ENCODE data around the gene WDR86.

Gene WDR86, protein sequence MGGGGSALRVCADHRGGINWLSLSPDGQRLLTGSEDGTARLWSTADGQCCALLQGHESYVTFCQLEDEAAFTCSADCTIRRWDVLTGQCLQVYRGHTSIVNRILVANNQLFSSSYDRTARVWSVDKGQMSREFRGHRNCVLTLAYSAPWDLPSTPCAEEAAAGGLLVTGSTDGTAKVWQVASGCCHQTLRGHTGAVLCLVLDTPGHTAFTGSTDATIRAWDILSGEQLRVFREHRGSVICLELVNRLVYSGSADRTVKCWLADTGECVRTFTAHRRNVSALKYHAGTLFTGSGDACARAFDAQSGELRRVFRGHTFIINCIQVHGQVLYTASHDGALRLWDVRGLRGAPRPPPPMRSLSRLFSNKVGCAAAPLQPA

DNA sequence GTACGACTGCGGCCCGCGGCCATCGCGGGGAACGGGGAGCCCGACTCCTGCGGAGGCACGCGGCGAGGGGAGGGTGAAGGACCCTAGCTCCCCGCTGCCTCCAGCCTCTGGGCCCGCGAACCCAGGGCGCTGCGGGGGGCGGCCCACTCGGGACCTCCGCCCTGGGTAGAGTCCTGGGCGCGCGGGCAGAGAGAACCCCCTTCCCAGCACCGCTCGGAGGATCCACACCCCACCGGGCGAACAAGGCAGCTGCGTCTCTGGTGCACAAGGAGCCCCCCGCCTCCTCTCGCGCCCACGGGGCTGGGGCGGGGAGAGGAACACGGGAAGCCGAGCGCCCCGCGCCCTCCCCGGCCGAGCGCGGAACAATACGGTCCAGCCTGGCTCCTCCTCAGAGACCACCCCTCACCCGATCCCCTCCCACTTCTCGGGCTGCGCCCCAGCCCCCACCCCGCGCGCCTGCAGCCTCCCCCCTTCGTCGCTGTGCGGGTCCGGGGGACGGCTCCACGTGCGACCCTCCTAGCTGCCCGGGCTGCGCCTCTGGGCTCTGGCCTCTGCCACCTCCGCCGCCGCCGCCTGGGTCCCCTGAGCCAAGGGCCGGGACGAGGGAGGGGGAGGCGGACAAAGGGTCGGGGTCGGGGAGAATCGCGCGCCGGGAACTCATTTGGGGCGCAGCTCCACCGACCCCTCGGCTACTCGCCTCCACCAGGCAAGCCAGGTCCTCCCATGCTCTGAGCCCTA, at the start of gene WDR86:
TSS of gene WDR86 (minus strand) at position 372 of the 738 bp plus-strand sequence. CDS start 449 bp downstream, outside the sequence.
- no peak for DNase-seq

DNA sequence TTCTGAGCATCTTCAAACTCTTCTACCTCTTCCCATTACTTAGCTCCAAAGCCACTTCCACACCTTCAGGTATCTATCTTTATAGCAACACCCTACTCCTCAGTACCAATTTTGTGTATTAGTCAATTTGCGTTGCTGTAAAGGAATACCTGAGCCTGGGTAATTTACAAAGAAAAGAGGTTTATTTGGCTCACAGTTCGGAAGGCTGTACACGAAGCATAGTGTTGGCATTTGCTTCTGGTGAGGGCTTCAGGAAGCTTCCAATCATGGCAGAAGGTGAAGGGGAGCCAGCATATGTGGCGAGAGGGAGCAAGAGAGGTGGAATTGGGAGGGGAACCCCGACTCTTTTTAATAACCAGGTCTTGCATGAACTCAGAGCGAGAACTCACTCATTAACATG, 47.7 kb upstream of the WDR86 start:
- DNase-seq, result no peak

DNA sequence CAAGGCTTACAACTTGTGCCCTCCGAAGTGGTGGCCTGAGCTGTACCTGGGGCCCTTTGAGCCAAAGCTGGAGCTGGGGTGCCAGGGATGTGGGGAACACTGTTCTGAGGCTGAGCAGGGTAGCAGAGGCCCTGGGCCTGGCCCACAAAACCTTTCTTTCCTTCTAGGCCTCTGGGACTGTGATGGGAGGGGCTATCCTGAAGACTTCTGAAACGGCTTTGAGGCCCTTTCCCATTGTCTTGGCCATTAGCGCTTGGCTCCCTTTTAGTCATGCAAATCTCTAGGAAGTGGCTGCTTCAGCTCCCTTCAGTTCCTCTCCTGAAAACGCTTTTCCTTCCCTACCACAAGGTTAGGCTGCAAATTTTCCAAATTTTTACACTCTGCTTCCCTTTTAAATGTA, 46.9 kb upstream of the WDR86 start:
- DNase-seq, result no peak

DNA sequence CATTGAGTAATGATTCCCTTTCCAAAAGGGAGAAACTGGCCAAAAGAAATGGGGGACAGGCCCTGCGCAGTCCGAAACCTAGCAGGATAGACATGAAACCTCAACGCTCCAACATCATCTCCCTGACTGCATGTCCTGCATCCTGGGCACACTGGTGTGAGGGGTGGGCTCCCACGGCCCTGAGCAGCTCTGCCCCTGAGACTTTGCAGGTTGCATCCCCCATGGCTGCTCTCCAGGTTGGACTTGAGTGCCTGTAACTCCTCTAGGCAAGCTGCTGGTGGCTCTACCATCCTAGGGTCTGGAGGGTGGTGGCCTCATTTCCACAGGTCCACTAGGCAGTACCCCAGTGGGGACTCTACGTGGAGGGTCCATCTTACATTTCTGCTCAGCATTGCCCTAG, 46.4 kb upstream of the WDR86 start:
- DNase-seq, result no peak

DNA sequence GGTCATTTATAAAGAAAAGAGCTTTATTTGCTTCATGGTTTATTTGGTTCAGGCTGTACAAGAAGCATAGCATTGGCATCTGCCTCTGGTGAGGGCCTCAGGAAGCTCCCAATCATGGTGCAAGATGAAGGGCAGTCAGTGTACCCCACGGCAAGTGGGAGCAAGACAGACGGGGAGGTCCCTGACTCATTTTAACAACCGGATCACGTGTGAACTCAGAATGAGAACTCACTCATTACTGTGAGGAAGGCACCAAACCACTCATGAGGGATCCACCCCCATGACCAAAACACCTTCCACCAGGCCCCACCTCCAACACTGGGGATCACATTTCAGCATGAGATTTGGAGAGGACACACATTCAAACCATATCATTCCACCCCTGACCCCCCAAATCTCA, 45.9 kb upstream of the WDR86 start:
- no peak for DNase-seq

DNA sequence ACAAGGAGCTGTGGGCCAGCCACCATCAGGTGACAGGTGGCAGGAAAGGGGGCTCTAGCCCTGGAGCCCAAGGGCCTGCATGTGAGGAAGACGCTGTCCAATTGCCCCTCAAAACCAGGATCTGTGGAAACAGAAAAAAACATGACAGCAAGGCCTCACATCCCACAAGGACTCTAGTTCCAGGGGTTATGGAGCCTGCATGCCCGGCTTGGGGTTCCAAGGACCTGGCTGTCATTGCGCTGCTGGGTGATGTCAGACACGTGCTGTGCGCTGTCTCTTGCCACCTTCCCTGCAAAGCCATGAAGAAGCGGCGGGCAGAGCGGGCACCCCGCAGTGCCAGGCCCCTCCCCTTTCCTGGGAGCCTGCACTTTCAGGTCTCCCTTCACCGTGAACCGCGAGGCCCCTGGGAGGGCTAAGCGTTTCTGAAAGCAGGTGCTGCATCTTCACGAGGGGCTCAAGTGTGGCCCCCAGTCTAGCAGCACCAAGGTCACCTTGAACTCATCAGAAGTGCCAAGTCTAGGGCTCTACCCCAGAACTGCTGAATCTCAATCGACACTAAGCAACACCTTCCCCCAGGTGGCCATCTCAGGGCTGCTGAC, 45.2 kb upstream of the WDR86 start:
- DNase-seq, result no peak

DNA sequence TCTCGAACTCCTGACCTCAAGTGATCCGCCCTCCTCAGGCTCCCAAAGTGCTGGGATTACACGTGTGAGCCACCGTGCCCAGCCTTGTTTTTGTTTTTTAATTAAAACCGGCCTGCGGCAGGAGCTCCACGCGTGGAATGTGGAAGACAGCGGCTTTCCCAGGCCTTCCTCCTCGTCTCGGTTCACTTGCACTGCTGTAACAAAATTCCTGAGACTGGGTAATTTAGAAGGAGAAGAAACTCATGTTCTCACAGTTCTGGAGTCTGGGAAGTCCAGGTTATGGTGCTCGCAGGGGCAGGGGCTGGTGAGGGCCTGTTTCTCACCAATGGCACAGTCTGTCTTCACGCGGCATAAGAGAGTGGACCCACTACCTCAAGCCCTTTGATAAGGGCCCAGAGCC, 44.5 kb upstream of the WDR86 start:
- DNase-seq, result no peak

DNA sequence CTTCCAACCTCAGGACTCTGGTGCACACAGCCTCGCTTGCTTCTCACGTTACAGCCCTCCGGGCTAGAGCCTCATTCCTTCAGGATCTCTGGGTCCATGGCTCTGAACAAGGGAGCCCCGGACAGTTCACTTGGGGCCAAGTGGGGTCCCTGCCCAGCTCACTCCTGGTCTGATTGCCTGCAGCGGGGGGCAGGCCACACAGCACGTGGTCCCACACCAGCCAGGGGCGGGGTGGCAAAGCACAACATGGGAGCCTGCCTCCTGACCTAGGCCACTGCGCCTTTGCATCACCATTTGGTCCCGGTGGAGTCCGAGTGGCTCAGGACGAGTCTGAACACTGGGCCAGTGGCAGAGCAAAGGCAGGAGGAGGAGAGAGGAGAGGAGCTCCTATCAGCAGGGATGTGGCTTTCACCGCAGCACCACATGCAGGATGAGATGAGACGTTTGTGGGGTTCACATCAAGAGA, 43.5 kb upstream of the WDR86 start:
- DNase-seq, result no peak

DNA sequence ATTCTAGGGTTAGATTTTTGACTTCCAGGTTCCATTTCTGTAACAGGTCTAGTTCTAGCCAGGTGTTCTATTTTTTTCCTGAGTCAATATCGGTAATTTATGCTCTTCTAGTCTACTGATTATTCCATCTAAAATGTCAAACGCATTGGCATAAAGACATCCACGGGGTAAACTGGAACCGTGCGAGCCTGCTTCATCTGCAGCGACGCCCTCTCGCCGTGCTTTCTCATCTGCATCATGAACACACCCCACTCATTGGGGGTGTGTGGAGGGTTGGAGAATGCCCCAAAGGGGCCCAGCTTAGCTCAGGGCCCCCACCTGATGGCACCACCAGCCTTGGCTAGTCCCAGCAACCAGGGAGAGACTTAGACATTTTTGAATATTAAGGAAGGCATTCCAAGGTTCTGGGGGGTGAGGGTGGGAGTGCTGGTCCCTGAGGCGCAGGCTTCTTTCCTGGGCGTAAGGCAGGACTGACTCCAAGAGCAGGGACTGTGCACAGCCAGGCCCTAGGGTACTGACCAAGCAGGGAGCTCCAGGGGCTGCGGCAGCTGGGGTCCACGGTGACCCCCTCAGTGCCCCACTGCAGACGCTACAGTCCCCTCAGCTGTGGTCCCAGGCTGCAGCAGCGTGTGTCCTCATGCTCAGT, 43.0 kb upstream of the WDR86 start:
- DNase-seq, result no peak

DNA sequence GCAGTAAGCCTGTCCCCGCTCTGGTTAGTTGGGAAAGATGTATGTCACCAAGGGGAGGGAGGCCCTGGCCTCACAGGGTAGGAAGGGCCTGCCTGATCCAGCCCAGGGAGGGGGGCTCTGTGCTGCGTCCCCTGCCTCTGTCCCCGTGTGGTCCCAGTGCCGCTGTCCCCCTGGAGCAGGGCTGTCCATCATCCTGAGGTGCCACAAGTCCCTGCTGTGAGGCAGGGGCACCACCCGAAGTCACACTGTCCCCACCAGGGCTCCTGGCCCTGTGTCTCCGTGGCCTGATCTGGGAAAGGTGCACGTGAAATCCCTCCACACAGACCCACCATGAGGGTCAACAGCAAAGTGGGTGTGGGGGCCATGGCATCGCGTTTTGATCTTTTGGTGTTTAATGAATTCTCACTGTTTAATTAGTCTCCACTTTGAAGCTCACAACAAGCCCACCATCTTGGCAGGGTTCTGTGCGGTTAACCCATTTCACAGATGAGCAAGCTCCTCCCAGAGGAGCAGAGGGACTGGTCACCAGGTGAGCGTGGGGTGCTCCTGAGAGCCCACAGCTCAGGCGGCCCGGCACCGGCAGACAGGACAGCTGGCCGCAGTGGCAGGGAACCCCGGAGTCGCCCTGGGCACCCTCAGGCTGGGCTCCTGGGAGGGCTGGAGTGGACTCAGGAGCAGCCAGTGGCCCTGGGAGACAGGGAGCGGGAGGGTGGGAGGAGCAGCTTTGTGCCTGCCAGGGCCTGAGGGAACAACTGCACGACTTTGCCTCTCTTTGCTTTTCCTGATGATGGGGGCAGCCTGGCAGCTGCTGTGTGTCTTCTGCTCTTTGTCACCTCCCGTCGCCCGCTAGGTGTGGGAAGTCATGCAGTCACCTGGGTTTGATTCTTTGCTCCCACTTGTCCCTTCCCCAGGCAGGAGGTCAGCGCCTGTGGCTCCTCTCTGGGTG, 42.1 kb upstream of the WDR86 start:
- no peak for DNase-seq

DNA sequence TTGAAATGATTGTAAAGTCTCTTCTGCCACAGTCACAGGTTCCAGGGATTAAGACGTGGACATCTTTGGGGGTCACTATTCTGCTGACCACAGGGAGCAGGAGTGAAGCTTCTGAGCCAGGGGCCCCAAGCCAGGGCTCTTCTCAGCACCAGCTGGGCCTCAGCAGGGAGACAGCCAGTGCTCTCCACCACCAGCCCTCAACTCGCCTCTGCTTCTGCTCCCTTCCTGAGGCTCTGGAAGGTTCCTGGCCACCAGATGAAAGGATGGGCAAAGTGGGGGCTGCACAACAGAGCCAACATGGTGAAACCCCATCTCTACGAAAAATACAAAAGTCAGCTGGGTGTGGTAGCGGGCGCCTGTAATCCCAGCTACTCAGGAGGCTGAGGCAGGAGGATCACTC, 41.3 kb upstream of the WDR86 start:
- DNase-seq, result no peak

DNA sequence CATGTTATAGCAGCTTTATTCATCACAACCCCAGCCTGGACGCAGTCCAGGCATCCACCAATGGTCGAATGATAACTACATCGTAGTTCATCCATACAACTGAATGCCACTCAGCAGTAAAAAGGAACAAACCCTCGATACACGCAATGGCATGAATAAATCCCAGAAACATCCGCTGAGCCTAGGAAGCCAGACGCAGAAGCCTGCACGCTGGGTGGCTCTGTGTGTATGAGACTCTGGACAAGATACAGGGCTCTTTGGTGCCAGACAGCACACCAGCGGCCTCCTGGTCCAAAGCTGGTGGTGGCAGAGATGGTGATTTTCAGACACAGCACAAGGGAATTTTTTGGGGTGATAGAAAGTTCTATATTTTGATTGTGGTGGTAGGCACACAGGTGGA, 40.2 kb upstream of the WDR86 start:
- no peak for DNase-seq

DNA sequence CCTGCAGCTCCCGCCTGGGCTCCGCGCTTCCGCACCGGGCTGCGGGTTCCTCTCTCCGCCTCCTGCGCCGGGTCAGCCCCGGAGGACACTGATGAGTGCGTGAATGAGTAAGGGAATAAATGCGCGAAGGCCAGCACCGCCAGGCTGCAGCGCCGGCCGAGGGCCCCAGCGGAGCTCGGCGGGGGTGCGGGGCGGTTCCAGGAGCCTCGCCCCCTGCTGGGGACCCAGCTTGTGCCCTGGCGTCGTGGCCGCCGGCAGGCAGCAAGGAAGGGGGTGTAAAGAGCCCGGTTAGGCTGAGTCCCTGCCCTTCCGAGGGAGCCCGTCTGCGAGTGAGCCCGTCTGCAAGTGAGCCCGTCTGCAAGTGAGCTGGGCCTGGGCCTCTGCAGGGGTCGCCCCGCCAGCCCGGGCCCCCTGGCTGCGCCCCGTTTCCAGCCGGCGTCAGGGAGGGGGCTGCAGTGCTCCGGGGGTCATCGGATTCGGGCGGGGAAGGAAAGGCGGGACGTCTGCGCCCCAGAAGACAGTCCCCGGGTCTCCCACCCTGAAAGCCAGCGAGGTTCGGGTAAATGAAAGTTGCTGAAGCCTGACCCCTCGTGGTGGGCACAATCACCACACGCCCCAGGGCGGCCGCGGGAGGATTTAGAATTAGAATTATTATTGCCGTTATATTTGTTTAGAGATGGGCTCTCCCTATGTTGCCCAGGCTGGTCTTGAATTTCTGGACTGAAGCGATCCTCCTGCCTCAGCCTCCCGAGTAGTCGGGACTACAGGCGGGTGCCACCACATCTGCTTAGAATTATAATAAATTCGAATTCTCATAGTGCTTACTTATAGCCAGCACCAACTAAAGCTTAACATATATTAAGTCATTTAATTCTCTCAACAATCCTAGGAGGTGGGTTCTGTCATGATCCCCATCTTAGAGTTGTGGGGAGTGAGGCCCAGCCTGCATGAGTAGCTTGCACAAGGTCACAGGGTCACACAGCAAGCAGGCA, 38.7 kb upstream of the WDR86 start:
- peak; percentile 45 for DNase-seq

DNA sequence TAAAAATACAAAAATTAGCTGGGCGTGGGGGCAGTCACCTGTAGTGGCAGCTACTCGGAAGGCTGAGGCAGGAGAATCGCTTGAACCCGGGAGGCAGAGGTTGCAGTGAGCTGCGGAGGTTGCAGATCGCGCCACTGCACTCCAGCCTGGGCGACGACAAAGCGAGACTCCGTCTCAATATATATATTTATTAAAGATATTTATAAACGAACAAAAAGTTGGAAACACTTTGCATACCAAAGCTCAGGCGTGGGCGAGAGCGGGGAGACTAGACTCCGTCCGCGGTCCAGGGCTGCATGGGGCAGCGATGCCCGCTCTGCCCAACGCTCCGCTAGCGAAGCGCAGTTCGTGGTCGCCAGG, 38.0 kb upstream of the WDR86 start:
- no peak for DNase-seq

DNA sequence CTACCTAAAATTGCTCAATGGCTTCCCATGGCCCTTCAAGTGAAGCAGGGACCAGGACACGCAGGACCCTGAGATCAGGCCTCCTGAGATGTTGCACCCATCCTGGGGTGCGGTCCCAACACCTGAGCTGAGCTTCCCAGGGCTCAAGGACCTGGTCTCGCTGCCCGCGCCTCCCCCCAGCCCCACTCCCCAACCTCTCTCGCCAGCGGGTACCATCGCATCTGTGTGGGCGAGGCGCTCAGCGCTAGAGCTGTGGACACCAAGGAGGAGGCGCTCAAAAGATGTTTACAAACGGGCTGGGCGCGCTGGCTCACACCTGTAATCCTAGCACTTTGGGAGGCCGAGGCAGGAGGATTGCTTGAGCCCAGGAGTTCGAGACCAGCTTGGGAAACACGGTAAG, 37.5 kb upstream of the WDR86 start:
- DNase-seq, result no peak

DNA sequence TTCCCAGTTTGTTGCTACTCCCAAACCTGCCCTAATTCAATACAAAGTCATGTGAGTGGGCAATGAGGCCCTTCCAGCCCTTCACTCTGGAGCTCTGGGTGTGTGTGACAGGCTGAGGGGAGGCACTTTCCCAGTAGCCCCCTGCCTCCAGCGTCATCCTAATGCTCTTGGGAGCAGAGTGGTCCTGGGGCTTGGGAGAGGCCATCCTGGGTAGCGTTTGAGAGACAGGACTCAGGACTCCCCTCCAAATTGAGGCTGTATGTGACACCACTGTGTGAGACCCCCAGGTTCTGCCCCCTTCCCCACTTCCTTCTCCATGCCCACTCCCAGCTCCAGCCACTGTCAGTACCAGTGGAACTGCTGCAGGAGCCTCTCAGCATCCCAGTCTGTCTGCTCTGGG, 36.6 kb upstream of the WDR86 start:
- DNase-seq, result no peak

DNA sequence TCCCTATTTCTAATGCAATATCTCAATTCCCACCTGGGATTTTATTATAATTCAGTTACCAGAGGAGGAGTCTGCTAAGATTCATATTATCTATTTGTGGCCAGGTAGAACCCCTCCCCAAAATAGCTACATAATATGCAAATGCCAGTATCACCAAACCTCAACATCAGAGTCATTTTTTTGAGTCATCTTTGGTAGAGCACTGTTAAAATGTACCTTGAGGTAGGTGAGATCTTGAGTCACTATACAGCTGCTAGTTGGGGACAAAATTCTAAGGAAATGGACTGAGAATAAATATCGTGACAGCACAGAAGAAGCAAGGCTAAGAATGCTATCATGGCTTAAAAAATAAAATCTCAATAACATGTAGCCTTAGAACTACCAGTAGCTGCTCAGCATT, 34.8 kb upstream of the WDR86 start:
- no peak for DNase-seq

DNA sequence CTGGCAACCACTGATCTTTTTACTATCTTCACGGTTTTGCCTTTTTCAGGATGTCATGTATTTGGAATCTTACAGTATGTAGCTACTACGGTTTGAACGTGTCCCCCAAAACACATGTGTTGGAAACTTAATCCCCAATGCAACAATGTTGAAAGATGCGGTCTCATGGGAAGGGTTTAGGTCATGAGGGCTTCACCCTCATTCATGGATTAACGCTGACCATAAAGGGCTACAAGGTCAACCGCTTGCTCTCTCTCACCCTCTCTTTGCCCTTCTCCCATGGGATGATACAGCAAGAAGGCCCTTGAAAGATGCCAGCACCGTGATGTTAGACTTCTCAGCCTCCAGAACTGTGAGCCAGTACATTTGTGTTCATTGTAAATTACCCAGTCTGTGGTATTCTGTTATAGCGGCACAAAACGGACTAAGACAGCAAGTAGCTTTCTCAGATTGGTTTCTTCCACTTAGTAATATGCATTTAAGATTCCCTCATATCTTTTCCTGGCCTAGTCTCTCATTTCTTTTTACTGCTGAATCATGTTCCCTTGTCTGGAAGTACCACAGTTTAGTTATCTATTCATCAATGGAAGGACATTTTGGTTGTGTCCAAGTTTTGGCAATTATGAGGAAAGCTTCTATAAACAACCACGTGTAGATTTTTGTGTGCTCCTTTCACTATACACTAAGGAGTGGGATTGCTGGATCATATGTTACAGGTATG, 33.1 kb upstream of the WDR86 start:
- DNase-seq, result no peak

DNA sequence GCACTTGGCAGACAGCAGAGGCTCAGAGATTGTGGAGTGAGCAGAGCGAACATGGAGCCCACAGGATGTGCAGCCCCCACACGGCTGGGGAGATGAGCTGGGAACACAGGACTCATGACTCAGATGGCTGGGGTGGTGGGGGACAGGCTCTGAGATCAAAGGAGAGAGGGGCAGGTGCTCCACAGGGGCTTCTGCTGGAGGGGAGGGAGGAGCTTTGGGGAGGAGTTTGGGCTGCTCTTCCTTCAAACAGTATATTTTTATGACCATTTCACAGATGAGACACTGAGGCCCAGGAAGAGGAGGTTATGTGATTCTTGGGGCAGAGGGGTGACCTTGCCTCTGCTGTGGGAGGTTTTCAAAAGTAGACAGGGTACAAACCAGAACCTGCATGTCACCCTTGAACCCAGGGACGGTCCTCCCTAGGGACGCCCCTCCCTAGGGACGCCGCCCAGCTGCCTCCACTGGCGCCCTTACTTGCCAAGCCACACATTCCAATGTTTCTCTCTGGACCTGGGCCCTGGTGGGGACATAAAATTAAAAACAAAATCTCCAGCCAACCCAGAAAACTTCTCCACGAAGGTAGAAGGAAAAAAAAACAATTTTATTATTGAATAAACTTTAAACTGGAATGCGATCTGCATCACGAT, 31.1 kb upstream of the WDR86 start:
- no peak for DNase-seq
